GM12873 (cell line): ENCODE results near the gene DDX27.
A peak's percentile ranks its signal among the peaks of the same experiment; 100 is the strongest.

Source experiments
- CTCF ChIP-seq: IDR thresholded peaks from 2 replicates; pipeline ENCODE4 v1.5.1; 2012; ENCODE audit warnings: low read depth, mild to moderate bottlenecking, moderate library complexity, low read length, control low read depth; ENCODE audit not compliant: insufficient read depth; ENCODE audit errors: missing control alignments

DDX27 gene

GRCh38 chr20:49216991-49217578 is 2.1 kb upstream of the DDX27 start:
- TF ChIP-seq CTCF: peak; percentile 91

- TF ChIP-seq CTCF: no peak
Observed at GRCh38 chr20:49219924-49220831, 962 bp downstream of the DDX27 start.

DNA sequence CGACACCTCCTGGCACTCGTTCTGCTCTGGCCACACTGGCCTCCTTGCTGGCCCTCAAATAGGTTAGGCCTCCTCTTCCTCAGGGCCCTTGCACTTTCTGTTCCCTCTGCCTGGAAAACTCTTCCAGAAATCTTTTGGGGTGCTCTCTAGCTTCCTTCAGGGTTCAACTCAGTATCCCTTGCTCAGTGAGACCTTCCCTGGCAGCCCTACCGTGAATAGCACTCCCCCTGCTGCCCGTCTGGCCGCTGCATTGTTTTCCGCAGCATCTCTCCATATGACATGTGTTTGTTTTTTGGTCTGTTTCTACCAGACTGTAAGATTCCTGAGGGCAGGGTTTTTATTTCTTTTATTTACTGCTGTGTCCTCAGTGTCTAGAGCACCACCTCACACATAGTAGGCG is 6.7 kb downstream of the DDX27 start:
- TF ChIP-seq CTCF: no peak

GRCh38 chr20:49228676-49229075 is 9.5 kb downstream of the DDX27 start:
- TF ChIP-seq CTCF: no peak

DNA sequence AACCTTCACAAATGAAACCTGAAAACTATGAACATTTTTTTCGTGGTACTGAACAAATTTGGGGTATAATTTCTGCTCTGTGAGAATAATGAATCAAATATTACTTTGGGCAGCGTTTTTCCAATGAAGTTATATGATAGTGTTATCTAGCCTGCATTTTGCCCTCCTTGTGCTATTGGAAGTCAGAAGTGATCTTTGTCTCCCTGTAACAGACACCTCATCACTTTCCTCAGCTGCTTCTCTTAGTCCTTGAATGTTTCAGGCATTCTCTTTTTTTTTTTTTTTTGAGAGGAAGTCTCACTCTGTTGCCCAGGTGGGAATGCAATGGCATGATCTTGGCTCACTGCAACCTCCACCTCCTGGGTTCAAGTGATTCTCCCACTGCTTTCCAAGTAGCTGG is 10.2 kb downstream of the DDX27 start:
- TF ChIP-seq CTCF: no peak

- TF ChIP-seq CTCF: no peak
Observed at GRCh38 chr20:49230021-49230420, 10.8 kb downstream of the DDX27 start.

DNA sequence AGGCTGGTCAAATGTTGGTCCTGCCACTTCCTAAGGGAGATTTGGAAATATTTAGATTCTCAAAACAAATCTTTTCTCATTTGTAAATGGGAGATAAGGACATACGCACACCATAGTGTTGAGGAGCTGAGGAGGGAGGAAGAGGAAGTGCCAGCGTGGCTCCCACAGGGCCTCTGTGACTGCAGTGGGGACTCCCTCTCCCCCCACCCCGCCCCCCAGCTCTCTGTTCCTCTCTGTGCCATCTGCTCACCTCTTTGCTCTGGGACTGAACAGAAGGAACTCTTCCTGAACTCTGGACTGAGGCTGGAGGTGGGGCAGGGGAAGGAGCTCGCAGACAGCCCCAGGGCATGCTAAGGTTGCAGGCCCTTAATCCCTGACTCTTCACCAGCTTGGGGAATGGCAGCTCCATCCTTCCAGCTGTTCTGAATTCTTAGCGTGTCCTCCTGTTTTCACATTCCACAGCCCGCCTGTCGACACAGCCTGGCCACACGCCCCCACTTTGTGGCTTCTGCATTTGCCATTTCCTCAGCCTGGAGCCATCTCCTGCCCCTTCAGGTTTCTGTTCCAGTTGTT is 11.4 kb downstream of the DDX27 start:
- TF ChIP-seq CTCF: no peak
